ENCODE data around the gene TRPM3.

The TRPM3 gene

GRCh38 chr9:70615464-70616138 lies 505.8 kb downstream of the TRPM3 start:
- no peaks in the 10 kb centered on the region for H3K79me2 ChIP-seq (ENCODE audit: insufficient read depth, low read depth)
- no peak overlapping the region for H3K4me2 ChIP-seq
- no peaks in the 10 kb centered on the region for H3K36me3 ChIP-seq (ENCODE audit: insufficient read depth)
- H4K20me1 ChIP-seq (ENCODE audit: insufficient read depth): no peaks in the 10 kb centered on the region
- H2AFZ ChIP-seq (ENCODE audit: low read depth): no peak overlapping the region
- no peak overlapping the region for H3K4me3 ChIP-seq (IDR thresholded peaks at IDR 0.05; ENCODE audit: insufficient read depth, low read depth, low read length)
- H3K9ac ChIP-seq: no peak overlapping the region
- H3K27me3 ChIP-seq (ENCODE audit: insufficient read depth, low read depth): no peaks in the 10 kb centered on the region
- H3K4me1 ChIP-seq (ENCODE audit: low read depth, poor library complexity, severe bottlenecking): no peaks in the 10 kb centered on the region
- no peak overlapping the region for H3K27ac ChIP-seq
- TF ChIP-seq, protein P1, sequence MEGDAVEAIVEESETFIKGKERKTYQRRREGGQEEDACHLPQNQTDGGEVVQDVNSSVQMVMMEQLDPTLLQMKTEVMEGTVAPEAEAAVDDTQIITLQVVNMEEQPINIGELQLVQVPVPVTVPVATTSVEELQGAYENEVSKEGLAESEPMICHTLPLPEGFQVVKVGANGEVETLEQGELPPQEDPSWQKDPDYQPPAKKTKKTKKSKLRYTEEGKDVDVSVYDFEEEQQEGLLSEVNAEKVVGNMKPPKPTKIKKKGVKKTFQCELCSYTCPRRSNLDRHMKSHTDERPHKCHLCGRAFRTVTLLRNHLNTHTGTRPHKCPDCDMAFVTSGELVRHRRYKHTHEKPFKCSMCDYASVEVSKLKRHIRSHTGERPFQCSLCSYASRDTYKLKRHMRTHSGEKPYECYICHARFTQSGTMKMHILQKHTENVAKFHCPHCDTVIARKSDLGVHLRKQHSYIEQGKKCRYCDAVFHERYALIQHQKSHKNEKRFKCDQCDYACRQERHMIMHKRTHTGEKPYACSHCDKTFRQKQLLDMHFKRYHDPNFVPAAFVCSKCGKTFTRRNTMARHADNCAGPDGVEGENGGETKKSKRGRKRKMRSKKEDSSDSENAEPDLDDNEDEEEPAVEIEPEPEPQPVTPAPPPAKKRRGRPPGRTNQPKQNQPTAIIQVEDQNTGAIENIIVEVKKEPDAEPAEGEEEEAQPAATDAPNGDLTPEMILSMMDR (conservative IDR thresholded peaks at IDR 0.05; ENCODE audit: low read depth, low read length): no peak

DNA sequence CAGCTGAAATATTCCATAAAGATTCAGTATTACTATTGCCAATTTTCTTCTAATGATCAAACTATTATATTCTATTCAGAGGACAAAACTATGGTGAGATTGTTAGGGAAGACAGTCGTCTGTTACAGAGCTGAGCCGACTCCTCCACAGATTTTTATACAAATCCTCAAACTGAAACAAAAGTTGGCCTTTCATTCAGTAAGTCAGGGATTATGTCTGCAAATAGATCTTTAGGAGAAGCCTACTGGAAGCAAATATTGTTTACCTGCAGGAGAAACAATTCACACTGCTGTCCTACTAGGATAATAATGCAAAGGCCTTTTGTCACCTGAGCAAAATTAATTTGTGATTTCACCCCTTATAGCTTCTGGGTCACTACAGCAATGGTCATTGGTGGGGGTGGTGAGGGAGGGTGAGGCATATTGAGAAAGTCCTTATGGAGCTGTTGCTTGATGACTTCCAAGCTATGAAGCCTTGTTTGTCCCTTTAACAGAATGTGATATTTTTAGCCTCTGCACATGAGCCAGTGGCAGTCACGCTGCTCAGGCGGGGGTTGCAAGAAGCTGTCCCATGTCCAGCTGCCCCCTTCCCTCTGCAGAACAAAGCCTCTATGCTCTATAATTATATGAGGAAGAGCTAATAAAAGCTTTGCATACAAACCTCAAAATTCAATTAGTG lies 506.5 kb downstream of the TRPM3 start:
- Histone ChIP-seq H3K27ac (no peak overlapping the region), H3K79me2 (ENCODE audit: insufficient read depth, low read depth) (no peaks in the 10 kb centered on the region), H4K20me1 (ENCODE audit: insufficient read depth) (no peaks in the 10 kb centered on the region), H3K4me3 (IDR thresholded peaks at IDR 0.05; ENCODE audit: insufficient read depth, low read depth, low read length) (no peak overlapping the region), H3K4me1 (ENCODE audit: low read depth, poor library complexity, severe bottlenecking) (no peaks in the 10 kb centered on the region), H3K27me3 (ENCODE audit: insufficient read depth, low read depth) (no peaks in the 10 kb centered on the region), H2AFZ (ENCODE audit: low read depth) (no peak overlapping the region), H3K4me2 (no peak overlapping the region), H3K9ac (no peak overlapping the region), H3K36me3 (ENCODE audit: insufficient read depth) (no peaks in the 10 kb centered on the region)
- TF ChIP-seq, protein P1 (conservative IDR thresholded peaks at IDR 0.05; ENCODE audit: low read depth, low read length): no peak

- H3K79me2 ChIP-seq (ENCODE audit: insufficient read depth, low read depth): no peaks in the 10 kb centered on the region
- H3K4me2 ChIP-seq: no peak overlapping the region
- H4K20me1 ChIP-seq (ENCODE audit: insufficient read depth): no peaks in the 10 kb centered on the region
- TF ChIP-seq, protein P1 (conservative IDR thresholded peaks at IDR 0.05; ENCODE audit: low read depth, low read length): no peak
- H3K27me3 ChIP-seq (ENCODE audit: insufficient read depth, low read depth): no peaks in the 10 kb centered on the region
- no peaks in the 10 kb centered on the region for H3K36me3 ChIP-seq (ENCODE audit: insufficient read depth)
- no peak overlapping the region for H3K9ac ChIP-seq
- H3K27ac ChIP-seq: no peak overlapping the region
- H2AFZ ChIP-seq (ENCODE audit: low read depth): no peak overlapping the region
- no peaks in the 10 kb centered on the region for H3K4me1 ChIP-seq (ENCODE audit: low read depth, poor library complexity, severe bottlenecking)
- no peak overlapping the region for H3K4me3 ChIP-seq (IDR thresholded peaks at IDR 0.05; ENCODE audit: insufficient read depth, low read depth, low read length)
These were observed 508.2 kb downstream of the TRPM3 start for GRCh38 chr9:70613024-70613768.

GRCh38 chr9:70610287-70610644 lies 511.2 kb downstream of the TRPM3 start:
- no peaks in the 10 kb centered on the region for H3K4me1 ChIP-seq (ENCODE audit: low read depth, poor library complexity, severe bottlenecking)
- H4K20me1 ChIP-seq (ENCODE audit: insufficient read depth): no peaks in the 10 kb centered on the region
- H3K27me3 ChIP-seq (ENCODE audit: insufficient read depth, low read depth): no peaks in the 10 kb centered on the region
- no peaks in the 10 kb centered on the region for H3K79me2 ChIP-seq (ENCODE audit: insufficient read depth, low read depth)
- no peak overlapping the region for H3K9ac ChIP-seq
- no peaks in the 10 kb centered on the region for H3K36me3 ChIP-seq (ENCODE audit: insufficient read depth)
- H2AFZ ChIP-seq (ENCODE audit: low read depth): no peak overlapping the region
- no peak overlapping the region for H3K4me3 ChIP-seq (IDR thresholded peaks at IDR 0.05; ENCODE audit: insufficient read depth, low read depth, low read length)
- TF ChIP-seq, protein P1 (conservative IDR thresholded peaks at IDR 0.05; ENCODE audit: low read depth, low read length): no peak
- no peak overlapping the region for H3K27ac ChIP-seq
- H3K4me2 ChIP-seq: no peak overlapping the region

Data from KMS-11 (cell line).